Peyer's patch (tissue), 4 donors: ENCODE results near the gene CDK5RAP3. TPM values are rescaled to one million over a fixed set of nuclear protein-coding genes. Genes with fewer than 3 reads are reported as not detected.
"Not testable (repeated sequence)": the region's sequence is repeated elsewhere in the genome, so short reads cannot be mapped to it uniquely, and the experiment has no call there.

ENCODE experiments used
- DNase-seq, 3 donors: peaks; one replicate each; pipeline ENCODE4 v3.0.0-alpha.2; 2017 to 2019
- H3K27ac ChIP-seq, 4 donors: fragments of 200-600 bp; sonication (generic); one replicate each; pipeline ENCODE4 v1.5.1; 2016 to 2019
- H3K27me3 ChIP-seq, 2 donors: fragments of 200-600 bp; sonication (generic); one replicate each; pipeline ENCODE4 v1.5.1; 2019
- H3K36me3 ChIP-seq, 3 donors: fragments of 200-600 bp; sonication (generic); one replicate each; pipeline ENCODE4 v1.5.1; 2016 to 2019
- H3K4me1 ChIP-seq, 4 donors: fragments of 200-600 bp; sonication (generic); one replicate each; pipeline ENCODE4 v1.5.1; 2016 to 2019
- H3K4me3 ChIP-seq, 4 donors: fragments of 200-600 bp; sonication (generic); 1 replicate in 3 of 4; 2 replicates in 1 of 4; pipeline ENCODE4 v1.5.1; 2016 to 2019; ENCODE audit warnings: mild to moderate bottlenecking in 1 of 4
- H3K9me3 ChIP-seq, 4 donors: fragments of 200-600 bp; sonication (generic); one replicate each; pipeline ENCODE4 v1.5.1; 2016 to 2019; ENCODE audit warnings: mild to moderate bottlenecking in 1 of 4
- POLR2A ChIP-seq, 2 donors: fragments of 450-650 bp; IDR thresholded peaks; one replicate each; pipeline ENCODE4 v1.5.1; 2017; ENCODE audit warnings: antibody characterized with exemption in 2 of 2, mild to moderate bottlenecking in 2 of 2, moderate library complexity in 2 of 2
- total RNA-seq, 4 donors: library from RNA; depleted of rRNA; stranded (reverse); fragments of >200 nt; gene quantifications; one replicate each; pipeline ENCODE4 v1.1.0, GENCODE V29; 2016
- TF ChIP-seq, protein P1 (sequence below), 6 experiments: fragments of 450-650 bp in 4 of 6; fragments of 200-600 bp in 2 of 6; sonication (generic) in 1 of 6; IDR thresholded peaks; one replicate each; pipeline ENCODE4 v1.5.1; 2017 to 2019; ENCODE audit warnings: antibody characterized with exemption in 6 of 6, mild to moderate bottlenecking in 3 of 6, moderate library complexity in 1 of 6

Gene CDK5RAP3
- total RNA-seq, 4 donors from 2014 or later, result 198 to 1,062 (median 553) TPM

GRCh38 chr17:47929218-47930000, 41.5 kb upstream of the CDK5RAP3 start:
- no peaks in the 10 kb centered on the region for H3K9me3 ChIP-seq
- no peak for DNase-seq
- H3K4me1 ChIP-seq, result no peaks in the 10 kb centered on the region
- H3K27ac ChIP-seq, result no peak overlapping the region
- H3K4me3 ChIP-seq, result no peak overlapping the region
- peaks cover 0 to 60% (median 0%) of the 10 kb centered on the region in 3 donors for H3K36me3 ChIP-seq
- no peaks in the 10 kb centered on the region for H3K27me3 ChIP-seq
- TF ChIP-seq, protein P1, sequence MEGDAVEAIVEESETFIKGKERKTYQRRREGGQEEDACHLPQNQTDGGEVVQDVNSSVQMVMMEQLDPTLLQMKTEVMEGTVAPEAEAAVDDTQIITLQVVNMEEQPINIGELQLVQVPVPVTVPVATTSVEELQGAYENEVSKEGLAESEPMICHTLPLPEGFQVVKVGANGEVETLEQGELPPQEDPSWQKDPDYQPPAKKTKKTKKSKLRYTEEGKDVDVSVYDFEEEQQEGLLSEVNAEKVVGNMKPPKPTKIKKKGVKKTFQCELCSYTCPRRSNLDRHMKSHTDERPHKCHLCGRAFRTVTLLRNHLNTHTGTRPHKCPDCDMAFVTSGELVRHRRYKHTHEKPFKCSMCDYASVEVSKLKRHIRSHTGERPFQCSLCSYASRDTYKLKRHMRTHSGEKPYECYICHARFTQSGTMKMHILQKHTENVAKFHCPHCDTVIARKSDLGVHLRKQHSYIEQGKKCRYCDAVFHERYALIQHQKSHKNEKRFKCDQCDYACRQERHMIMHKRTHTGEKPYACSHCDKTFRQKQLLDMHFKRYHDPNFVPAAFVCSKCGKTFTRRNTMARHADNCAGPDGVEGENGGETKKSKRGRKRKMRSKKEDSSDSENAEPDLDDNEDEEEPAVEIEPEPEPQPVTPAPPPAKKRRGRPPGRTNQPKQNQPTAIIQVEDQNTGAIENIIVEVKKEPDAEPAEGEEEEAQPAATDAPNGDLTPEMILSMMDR (IDR thresholded peaks at IDR 0.05), result no peak
- TF ChIP-seq POLR2A (IDR thresholded peaks at IDR 0.05), result no peak

DNA sequence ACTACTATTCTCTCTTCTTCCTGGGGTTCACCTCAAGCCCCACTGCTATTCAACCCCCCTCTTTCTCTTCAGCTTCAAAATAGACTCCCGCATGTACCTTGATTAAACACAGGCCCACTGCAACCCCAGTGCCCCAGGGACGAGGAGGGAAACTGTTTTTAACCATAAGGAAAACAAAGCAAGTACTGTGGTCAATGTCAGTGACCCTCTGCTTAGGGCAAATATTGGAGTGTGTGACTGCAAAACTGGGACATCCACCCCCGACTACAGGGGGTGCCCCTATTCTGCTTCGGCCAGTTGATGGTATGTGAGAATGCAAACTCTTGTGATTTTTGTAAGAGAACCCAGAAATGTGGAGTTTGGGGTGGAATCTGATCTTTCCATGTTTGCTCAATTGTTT, 39.1 kb upstream of the CDK5RAP3 start:
- Histone ChIP-seq H3K27ac (no peak overlapping the region), H3K4me3 (no peak overlapping the region), H3K9me3 (no peaks in the 10 kb centered on the region), H3K36me3 (peaks cover 0 to 35% (median 0%) of the 10 kb centered on the region in 3 donors), H3K4me1 (no peaks in the 10 kb centered on the region), H3K27me3 (no peaks in the 10 kb centered on the region)
- no peak for DNase-seq
- no peak for TF ChIP-seq POLR2A (IDR thresholded peaks at IDR 0.05)
- TF ChIP-seq, protein P1 (IDR thresholded peaks at IDR 0.05), result no peak

- Histone ChIP-seq H3K36me3 (peaks cover 0 to 10% (median 0%) of the 10 kb centered on the region in 3 donors), H3K4me1 (no peaks in the 10 kb centered on the region), H3K27ac (no peak overlapping the region), H3K4me3 (no peak overlapping the region), H3K27me3 (no peaks in the 10 kb centered on the region), H3K9me3 (no peaks in the 10 kb centered on the region)
- DNase-seq, result no peak
- no peak for TF ChIP-seq POLR2A (IDR thresholded peaks at IDR 0.05)
- TF ChIP-seq, protein P1 (IDR thresholded peaks at IDR 0.05), result no peak
Measured at GRCh38 chr17:47934856-47935255, 36.1 kb upstream of the CDK5RAP3 start.

DNA sequence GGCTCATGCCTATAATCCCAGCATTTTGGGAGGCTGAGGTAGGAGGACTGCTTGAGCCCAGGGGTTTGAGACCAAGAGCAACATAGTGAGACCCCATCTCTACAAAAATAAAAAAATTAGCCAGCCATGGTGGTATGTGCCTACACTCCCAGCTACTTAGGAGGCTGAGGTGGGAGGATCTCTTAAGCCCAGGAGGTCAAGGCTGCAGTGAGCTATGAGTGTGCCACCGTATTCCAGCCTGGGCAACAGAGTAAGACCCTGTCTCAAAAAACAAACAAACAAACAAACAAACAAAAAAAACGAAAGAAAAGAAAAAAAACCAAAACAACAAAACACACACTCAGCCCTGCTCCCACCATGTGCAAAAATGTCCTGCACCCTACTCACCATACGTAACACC, 35.4 kb upstream of the CDK5RAP3 start:
- H3K4me1 ChIP-seq, H3K9me3 ChIP-seq, H3K36me3 ChIP-seq, H3K27me3 ChIP-seq, DNase-seq, H3K27ac ChIP-seq, H3K4me3 ChIP-seq: not testable (repeated sequence)

GRCh38 chr17:47935961-47936360, 35.0 kb upstream of the CDK5RAP3 start:
- Histone ChIP-seq H3K27me3 (no peaks in the 10 kb centered on the region), H3K9me3 (no peaks in the 10 kb centered on the region)

DNA sequence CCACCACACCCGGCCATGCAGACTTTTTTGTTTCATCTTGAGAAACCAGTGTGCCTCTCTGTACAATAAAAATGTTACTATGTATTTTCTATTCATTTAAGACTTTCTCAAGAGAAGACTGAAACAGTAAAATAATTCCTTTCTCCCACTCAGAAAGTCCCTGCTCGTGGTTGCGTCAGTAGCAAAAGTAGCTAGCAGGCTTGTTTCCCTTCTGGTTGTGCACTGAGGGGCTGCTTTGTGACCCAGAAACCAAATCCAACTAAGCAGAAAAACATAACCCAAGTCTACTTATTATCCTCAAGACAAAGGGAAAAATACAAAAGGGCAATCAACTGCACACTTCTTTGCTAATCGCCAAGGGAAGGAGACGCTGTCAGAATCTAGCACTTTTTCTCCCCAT, 33.0 kb upstream of the CDK5RAP3 start:
- TF ChIP-seq, protein P1 (IDR thresholded peaks at IDR 0.05), result no peak
- no peak for TF ChIP-seq POLR2A (IDR thresholded peaks at IDR 0.05)
- Histone ChIP-seq H3K4me3 (no peak overlapping the region), H3K27ac (no peak overlapping the region), H3K36me3 (no peaks in the 10 kb centered on the region), H3K27me3 (no peaks in the 10 kb centered on the region), H3K9me3 (no peaks in the 10 kb centered on the region), H3K4me1 (peaks cover 0 to 17% (median 6%) of the 10 kb centered on the region in 4 donors)
- no peak for DNase-seq

More at GRCh38 chr17:47935961-47936360, 35.0 kb upstream of the CDK5RAP3 start:
- H3K4me3 ChIP-seq, result no peak overlapping the region
- DNase-seq, result no peak
- H3K27ac ChIP-seq, result no peak overlapping the region
- TF ChIP-seq, protein P1 (IDR thresholded peaks at IDR 0.05), result no peak
- TF ChIP-seq POLR2A (IDR thresholded peaks at IDR 0.05), result no peak
- H3K4me1 ChIP-seq, result peaks cover 0 to 6% (median 0%) of the 10 kb centered on the region in 4 donors
- H3K36me3 ChIP-seq, result no peaks in the 10 kb centered on the region
